ENCODE results near the gene ALDH2. TPM values are rescaled to one million over a fixed set of nuclear protein-coding genes. Genes with fewer than 3 reads are reported as not detected.
A peak's percentile ranks its signal among the peaks of the same experiment; 100 is the strongest.

Gene ALDH2
- total and polyA plus RNA-seq, 11 donors: 135 to 303 (median 248) TPM

- 39 to 44% (median 41%) methylated on average over 8 of the region's 8 CpGs for WGBS, 4 donors
- intact Hi-C loops (cut with DNase I): no loop called here
- Histone ChIP-seq H3K4me3 (no peak overlapping the region), H3K27me3 (no peaks in the 10 kb centered on the region), H3K4me1 (peaks cover 0 to 24% (median 7%) of the 10 kb centered on the region in 12 donors), H3K9me3 (no peaks in the 10 kb centered on the region), H3K36me3 (peaks cover 0 to 87% (median 69%) of the 10 kb centered on the region in 9 donors), H3K27ac (peak overlapping the region in 11 of 12 donors; percentile 1 to 72 (median 60))
- TF ChIP-seq POLR2A (IDR thresholded peaks at IDR 0.05) (no peak), CTCF (IDR thresholded peaks at IDR 0.05) (no peak)
- DNase-seq (no peak), ATAC-seq (peak in 2 of 4 donors; percentile 4 to 17)
Observed at GRCh38 chr12:111748151-111748672, 18.5 kb upstream of the ALDH2 start.

GRCh38 chr12:111748867-111749266, 17.9 kb upstream of the ALDH2 start:
- H3K36me3 ChIP-seq: peaks cover 0 to 87% (median 69%) of the 10 kb centered on the region in 9 donors

GRCh38 chr12:111749391-111749790, 17.3 kb upstream of the ALDH2 start:
- H3K4me1 ChIP-seq: peaks cover 0 to 36% (median 15%) of the 10 kb centered on the region in 12 donors
- peak overlapping the region in 9 of 12 donors; percentile 1 to 72 (median 65) for H3K27ac ChIP-seq
- WGBS, 4 donors: 49 to 80% (median 76%) methylated on average over 4 of the region's 4 CpGs
- TF ChIP-seq POLR2A (IDR thresholded peaks at IDR 0.05): no peak
- TF ChIP-seq CTCF (IDR thresholded peaks at IDR 0.05): no peak
- peaks cover 0 to 82% (median 66%) of the 10 kb centered on the region in 9 donors for H3K36me3 ChIP-seq
- intact Hi-C loops (cut with DNase I): no loop called here
- no peaks in the 10 kb centered on the region for H3K27me3 ChIP-seq
- DNase-seq (no peak), ATAC-seq (no peak)
- H3K4me3 ChIP-seq: no peak overlapping the region
- no peaks in the 10 kb centered on the region for H3K9me3 ChIP-seq

More at GRCh38 chr12:111748867-111749266, 17.9 kb upstream of the ALDH2 start:
- no peak for TF ChIP-seq POLR2A (IDR thresholded peaks at IDR 0.05)
- no peak for TF ChIP-seq CTCF (IDR thresholded peaks at IDR 0.05)
- Histone ChIP-seq H3K27ac (peak overlapping the region in 11 of 12 donors; percentile 1 to 72 (median 60)), H3K4me3 (no peak overlapping the region), H3K4me1 (peaks cover 0 to 31% (median 12%) of the 10 kb centered on the region in 12 donors), H3K27me3 (no peaks in the 10 kb centered on the region), H3K9me3 (no peaks in the 10 kb centered on the region)
- ATAC-seq: peak in 3 of 4 donors; percentile 27 to 56 (median 41)
- DNase-seq: no peak
- WGBS, 4 donors: 56 to 70% (median 63%) methylated on average over 7 of the region's 7 CpGs
- intact Hi-C loops (cut with DNase I): no loop called here

GRCh38 chr12:111753144-111753881, 13.4 kb upstream of the ALDH2 start:
- H3K27ac ChIP-seq: peak overlapping the region in 10 of 12 donors; percentile 54 to 87 (median 68)
- 39 to 47% (median 40%) methylated on average over 23 of the region's 23 CpGs for WGBS, 4 donors

More at GRCh38 chr12:111753144-111753881, 13.4 kb upstream of the ALDH2 start:
- peaks cover 0 to 67% (median 21%) of the 10 kb centered on the region in 12 donors for H3K4me1 ChIP-seq
- peaks cover 0 to 61% (median 29%) of the 10 kb centered on the region in 9 donors for H3K36me3 ChIP-seq
- ATAC-seq: peak; percentile 55 to 84 (median 79)
- peak; percentile 60 to 75 (median 72) for DNase-seq
- no peaks in the 10 kb centered on the region for H3K27me3 ChIP-seq
- TF ChIP-seq CTCF (IDR thresholded peaks at IDR 0.05) (peak; percentile 57 to 90 (median 84)), POLR2A (IDR thresholded peaks at IDR 0.05) (no peak)
- no peak overlapping the region for H3K4me3 ChIP-seq
- intact Hi-C loops (cut with DNase I): loop anchor here in 9 of 10 donors (1.0 to 5.0 kb wide), 7 partner anchors 33 to 60 kb away; no protein-coding TSS in a partner anchor
- H3K9me3 ChIP-seq: no peaks in the 10 kb centered on the region
